AG09309 (cell line): ENCODE data around the gene TPK1.

Experiments
- DNase-seq: peaks from one replicate; pipeline ENCODE4 v3.0.0-alpha.2; 2010; ENCODE audit warnings: low read depth
- H3K4me3 ChIP-seq: 2 replicates; pipeline ENCODE4 v1.5.1; 2011; ENCODE audit warnings: mild to moderate bottlenecking, low read depth, low read length, moderate library complexity; ENCODE audit not compliant: control insufficient read depth
- CTCF ChIP-seq: IDR thresholded peaks from 2 replicates; pipeline ENCODE4 v1.5.1; 2011; ENCODE audit warnings: mild to moderate bottlenecking, low read depth, low read length, inconsistent platforms; ENCODE audit not compliant: insufficient read depth, control insufficient read depth; ENCODE audit errors: missing control alignments

TPK1 gene

GRCh38 chr7:144863320-144863647 lies 27.4 kb upstream of the TPK1 start:
- TF ChIP-seq CTCF, result no peak
- H3K4me3 ChIP-seq, result no peak overlapping the region
- no peak for DNase-seq

- H3K4me3 ChIP-seq, result no peak overlapping the region
- no peak for TF ChIP-seq CTCF
- no peak for DNase-seq
Measured at GRCh38 chr7:144862612-144863319, 26.9 kb upstream of the TPK1 start.

- TF ChIP-seq CTCF, result no peak
- no peak for DNase-seq
- no peak overlapping the region for H3K4me3 ChIP-seq
Measured at GRCh38 chr7:144859739-144860138, 23.9 kb upstream of the TPK1 start.

- no peak for TF ChIP-seq CTCF
- no peak for DNase-seq
- no peak overlapping the region for H3K4me3 ChIP-seq
Measured at GRCh38 chr7:144857463-144857862, 21.6 kb upstream of the TPK1 start.

GRCh38 chr7:144854839-144855424 lies 19.1 kb upstream of the TPK1 start:
- no peak for DNase-seq
- TF ChIP-seq CTCF, result peak; percentile 46
- H3K4me3 ChIP-seq, result no peak overlapping the region

GRCh38 chr7:144853542-144853941 lies 17.7 kb upstream of the TPK1 start:
- H3K4me3 ChIP-seq, result no peak overlapping the region
- no peak for TF ChIP-seq CTCF
- DNase-seq, result no peak
